Stimulated activated CD4-positive, alpha-beta T cell treated with anti-CD3 and anti-CD28 coated beads, TNF-alpha, amount 100 ng/mL, for 48 hours (primary cell): ENCODE data around the gene CA10.

Source experiments
- DNase-seq, 3 donors: peaks; one replicate each; pipeline ENCODE4 v3.0.0-alpha.2; 2020; ENCODE audit warnings: low read depth in 3 of 3

CA10 gene

DNA sequence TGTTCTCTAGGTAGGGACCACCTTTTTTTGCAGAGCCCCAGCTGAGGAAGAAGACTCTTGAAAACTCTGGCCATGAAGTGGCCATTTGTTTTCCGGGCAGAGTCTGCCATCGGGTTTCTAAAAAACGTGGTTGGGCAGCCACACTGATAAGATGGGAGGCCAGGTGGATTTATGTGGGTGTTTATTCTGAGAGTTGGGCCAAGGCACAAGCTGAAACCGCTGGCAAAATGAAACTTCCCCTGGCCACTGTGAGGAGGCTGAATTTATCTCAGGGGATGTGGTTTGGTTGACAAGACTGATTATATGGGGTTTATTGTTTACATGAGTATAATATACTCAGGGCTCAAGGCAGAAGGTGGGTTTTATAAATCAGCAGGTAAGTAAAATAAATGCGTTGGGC is 476.4 kb downstream of the CA10 start:
- no peak for DNase-seq

DNA sequence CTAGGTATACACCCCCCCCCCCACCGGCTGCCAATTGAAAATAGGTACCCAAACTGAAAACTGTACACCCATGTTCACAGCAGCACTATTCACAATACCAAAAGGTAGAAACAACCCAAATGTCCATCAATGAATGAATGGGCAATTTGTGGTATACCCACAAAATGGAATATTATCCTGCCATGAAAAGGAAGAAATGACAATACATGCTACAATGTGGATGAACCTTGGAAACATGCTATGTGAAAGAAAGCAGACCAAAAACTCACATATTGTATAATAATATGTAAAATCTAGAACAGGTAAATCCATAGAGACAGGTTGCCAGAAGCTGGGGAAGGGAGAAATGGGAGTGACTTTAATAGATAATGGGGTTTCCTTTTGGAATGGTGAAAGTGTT is 480.6 kb downstream of the CA10 start:
- DNase-seq = no peak

DNA sequence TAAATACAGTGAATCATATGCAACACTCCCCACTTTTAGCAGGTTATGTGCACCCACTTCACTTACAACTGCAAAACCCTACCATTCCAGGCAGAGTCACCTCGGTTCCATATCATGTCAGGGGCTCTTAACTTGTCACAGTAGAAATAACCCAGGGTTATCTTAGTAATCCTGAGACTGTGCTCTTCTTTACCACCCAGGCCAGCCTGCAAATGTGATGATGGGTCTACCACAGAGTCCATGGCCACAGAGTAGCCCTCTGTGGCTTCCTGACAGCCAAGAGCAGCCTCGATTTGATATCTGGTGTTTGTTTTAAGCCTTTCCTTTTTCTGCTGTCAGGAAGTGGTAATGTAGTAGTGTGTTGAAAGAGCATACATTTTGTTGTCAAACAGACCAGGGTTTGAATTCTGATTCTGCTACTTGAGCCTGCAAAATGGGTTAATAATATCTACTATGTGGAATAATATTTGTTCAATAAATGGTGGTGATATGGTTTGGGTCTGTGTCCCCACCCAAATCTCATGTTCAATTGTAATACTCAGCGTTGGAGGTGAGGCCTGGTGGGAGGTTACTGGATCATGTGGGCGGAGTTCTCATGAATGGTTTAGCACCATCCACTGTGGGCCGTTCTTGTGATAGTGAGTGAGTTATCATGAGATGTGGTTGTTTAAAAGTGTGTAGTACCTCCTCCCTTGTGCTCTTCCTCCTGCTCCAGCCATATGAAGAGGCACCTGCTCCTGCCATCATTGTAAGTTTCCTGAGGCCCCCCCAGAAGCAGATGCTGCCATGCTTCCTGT is 481.6 kb downstream of the CA10 start:
- no peak for DNase-seq

DNA sequence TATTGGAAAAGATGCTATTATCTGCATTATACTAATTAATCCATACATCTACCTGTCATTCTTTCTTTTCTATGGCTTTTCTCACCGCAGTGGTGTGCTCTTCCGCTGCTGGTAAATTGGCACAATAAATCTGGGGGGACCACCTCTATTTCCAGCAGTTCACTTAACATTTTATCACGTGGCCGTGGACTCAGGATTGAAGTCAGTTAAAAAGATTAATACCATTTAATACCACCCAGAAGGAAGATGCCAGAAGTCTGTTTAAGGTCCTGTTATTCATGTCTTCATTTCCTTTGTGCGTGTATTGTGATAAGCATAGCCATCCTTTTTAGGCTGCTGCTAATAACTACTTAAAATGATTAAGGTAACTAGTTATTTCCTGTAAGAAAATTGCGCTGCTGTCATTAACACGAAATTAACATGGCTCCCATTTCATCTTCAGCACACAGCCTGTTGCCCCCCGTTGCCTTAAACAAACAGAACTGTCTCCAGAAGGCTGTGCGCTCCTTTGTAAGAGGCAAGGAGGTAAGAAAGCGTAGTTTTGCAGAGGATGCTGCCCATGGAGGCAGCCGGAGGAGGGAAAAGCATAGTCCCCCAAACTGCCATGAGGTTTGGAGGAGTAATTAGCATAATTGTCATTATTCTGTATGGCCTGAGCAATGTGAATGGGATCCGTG is 483.8 kb downstream of the CA10 start:
- no peak for DNase-seq

DNA sequence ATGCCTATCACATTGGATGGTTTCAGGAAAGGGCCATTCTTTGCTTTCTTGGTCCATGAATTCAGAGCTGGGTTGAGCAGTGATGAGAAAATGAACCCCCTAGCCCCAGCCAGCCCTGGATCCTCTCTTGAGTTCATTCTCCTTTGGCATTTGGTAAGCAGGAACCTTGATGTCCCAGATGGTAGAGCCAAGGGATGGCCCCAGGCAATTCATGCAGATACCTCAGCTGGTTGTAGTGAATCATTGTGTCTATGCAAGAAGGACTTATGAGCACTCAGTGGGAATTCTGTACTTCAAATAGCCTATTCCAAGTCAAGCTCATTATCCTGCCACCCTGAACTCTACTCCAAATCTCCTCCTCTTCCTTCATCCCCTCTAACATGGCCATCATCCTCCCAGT is 485.4 kb downstream of the CA10 start:
- no peak for DNase-seq

DNA sequence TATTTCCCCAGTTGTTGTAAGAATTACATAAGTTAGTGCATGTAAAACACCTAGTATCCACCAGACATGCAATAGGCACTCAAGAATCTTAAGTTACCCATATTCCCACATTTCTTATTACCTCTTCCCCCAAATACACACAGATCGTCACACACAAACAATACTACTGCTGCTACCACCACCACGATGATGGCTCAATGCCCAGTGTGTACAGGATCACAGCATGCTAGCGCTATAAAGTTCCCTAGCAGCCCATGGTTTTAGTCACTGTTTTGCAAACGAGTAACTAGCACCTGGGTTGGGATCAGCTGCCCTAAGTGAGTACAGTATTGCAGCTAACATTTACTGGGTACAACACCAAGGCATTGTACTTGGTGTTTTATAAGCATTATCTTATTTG is 486.4 kb downstream of the CA10 start:
- no peak for DNase-seq

DNA sequence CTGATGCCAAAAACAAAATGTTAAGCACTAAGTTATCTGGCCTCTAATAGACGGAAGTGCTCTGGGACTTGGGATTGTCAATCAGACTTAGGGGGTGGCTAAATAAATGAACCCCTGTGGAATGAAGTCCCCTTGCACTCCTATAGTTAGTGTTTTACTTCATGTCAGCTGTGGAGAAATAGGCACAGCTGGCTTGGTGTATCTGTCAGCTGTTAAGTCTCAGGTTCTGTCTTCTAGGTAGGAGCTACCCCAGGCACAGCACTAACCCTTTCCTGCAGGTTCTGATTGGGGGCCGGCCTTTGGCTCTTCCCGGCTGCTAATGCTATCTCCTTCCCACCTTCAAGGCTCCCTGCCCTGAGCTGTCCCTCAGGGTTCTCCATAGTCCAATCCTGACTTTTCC is 487.6 kb downstream of the CA10 start:
- DNase-seq = no peak

DNA sequence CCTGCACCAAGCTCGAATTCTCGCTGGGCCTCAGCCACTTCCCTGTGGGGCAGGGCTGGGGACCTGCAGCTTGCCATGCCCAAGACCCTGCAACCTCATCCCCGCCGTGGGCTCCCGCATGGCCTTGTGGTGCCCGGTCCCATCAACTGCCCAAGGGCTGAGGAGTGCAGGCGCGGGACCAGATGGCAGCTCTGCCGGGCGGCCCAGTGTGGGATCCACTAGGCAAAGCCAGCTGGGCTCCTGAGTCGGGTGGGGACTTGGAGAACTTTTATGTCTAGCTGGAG is 489.6 kb downstream of the CA10 start:
- DNase-seq = no peak

DNA sequence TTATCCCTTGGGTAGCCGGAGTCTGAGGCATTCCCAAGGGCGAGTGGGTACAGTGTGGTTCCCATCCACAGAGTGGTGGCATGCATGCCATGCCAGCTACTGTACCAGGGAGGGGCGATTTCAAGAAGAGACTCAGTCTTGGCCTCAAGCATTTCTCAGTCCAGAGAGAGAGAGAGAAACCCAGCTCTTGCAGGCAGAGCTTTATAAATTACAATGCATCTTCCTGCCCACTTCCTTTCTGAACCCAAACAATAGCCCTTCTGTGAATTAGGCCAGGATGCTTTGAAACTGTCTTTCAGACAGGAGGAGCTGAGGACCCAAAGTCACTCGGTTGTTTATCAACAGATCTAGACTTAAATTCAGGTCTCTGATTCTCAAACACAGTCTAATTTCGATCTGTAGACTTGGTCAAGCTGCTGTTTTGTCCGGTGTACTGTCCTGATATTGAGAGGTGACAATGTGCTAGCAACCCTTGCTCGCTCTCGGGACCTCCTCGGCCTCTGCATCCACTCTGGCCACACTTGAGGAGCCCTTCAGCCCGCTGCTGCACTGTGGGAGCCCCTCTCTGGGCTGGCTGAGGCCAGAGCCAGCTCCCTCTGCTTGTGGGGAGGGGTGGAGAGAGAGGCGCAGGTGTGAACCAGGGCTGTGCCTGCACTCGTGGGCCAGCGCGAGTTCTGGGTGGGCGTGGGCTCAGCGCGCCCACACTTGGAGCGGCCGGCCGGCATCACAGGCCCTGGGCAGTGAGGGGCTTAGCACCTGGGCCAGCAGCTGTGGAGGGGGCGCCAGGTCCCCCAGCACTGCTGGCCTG is 490.2 kb downstream of the CA10 start:
- DNase-seq = no peak

DNA sequence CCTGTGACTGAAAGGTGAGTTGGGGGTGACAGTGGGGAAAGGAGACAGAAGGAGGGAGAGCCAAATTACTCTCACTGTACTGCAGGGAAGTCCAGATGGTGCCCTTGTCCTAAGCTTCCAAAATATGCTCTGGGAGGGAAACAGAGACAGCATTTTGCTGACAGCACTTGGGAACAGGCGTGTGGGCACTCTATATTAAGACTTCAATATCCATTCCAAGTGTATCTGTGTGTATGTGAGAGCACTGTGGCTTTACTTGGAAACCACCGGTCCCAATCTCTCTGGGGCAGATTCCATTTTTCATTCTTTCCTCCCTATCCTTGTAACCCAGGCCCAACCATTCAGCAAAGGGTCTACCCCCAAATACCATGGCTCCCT is 490.8 kb downstream of the CA10 start:
- no peak for DNase-seq

DNA sequence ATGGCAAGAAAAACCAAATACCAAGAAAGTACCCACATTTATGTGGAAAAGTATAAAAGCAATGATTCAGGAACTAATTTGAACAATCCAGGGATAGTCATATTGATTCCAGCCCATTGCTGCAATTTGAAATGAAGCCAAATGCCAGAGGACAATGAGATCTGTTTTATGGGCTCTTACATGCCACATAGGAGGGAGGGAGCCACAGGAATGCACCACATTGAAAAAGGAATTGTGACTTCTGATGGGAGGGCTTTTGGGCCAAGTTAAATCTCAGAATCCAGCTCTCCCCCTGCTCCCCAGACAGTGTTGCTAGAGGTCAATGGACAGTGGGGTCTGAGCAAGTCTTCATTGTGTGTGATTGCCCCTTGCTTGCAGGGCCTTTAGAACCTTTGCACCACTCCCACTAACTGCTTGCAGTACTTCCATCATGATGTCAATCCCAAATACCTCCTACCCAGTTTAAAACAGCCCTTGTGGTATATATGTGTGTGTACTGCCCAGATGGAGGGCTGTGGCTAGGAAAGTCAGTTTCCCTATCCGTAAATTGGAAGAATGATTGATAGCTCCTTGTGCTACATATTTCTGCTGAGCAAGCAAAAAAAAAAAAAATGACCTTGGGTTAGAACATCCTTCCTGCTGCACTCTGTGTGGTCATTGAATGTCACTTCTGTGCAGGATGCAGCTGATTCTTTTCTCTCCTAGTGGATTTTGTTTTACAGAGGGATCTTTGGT is 491.4 kb downstream of the CA10 start:
- no peak for DNase-seq

DNA sequence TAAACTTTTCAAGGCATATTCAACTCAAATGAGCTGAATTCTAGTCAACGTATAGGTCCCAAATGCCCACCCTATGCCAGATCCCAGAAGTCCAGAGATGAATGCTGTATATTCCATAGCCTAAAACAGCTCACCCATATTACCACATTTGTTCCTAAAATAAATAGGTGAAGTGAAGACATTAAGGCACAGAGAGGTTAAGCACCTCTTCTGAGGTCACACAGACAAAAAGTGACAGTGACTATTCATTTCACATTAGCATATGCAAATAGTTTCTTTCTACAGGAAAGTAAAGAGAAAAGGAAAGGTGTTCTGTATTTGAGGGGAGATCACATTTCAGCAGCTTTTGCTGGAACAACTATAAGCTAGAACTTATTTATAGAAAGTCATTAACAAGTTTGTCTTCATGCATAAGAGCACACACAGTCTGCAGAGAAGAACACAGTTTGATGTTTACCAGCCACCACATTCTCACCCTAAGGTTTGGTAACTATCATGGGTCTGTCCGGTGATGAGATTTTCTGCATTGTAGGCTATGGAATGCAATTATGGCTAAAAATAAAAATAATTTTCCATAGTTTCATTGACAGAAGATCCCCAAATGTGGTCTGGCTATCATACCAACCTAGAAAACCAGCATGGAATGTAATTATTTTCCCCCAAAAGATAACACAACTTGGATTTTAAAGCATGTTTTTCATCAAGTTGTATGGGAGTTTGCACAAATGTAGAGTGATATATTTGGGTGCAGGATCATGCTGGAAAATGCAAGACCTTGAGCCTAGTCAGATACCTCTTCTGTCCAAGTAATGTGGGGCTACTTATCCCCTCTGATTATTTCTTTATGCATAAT is 496.1 kb downstream of the CA10 start:
- DNase-seq = no peak

DNA sequence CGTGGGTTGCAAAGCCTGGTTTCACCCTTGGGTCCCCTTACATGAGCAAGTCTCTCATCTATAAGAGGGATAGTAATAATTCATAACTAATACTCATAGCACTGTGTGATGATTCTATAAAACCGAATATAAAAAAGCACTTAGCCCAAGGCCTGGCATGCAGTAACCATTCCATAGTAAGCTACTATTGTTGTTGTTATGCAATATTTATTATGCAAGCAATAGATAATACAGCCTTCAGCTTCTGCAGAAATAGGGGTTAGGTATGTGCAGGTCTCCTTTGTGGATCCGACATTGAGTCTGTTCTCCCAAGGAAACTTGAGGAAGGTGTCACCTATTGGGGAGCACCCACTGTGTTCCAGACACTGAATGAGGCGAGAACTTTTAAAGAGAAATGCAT is 497.1 kb downstream of the CA10 start:
- DNase-seq = no peak

DNA sequence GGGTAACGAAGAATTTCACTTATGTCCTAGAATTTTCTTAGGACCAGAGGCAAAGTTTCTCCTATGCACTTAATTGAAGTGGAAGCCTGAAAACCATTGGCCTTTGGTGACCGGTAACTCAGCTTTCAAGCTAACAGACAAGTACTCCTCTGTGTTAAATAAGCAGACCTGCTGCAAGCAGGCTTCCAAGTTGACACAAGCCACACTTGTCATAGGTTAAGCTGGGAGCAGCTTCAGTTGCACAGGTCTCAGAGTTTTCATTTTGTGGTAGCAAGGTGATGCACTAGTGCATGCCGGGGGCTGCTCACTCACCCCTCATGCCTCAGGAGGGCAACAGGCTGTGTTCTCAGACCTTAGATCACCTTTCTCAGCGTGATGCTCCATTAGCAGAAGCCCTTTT is 498.2 kb downstream of the CA10 start:
- DNase-seq = no peak

DNA sequence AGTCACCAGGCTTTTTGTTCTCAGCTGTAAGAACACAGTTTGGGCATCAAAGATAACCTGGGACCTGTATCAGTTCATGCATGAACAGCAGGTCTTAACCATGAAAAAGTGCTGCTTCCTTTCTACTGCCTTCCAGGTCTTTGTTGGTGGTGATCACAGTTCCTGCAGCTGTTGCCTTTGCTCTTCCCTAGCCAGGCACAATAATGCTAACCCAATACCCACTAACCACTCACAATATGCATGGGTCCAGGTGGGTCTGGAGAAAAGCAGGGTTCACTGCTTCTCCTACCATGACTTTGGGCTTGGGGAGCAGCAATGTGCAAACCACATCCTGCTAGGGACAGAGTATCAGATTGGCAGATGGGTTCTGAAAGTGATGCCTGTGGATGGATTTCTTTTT is 501.3 kb downstream of the CA10 start:
- no peak for DNase-seq

DNA sequence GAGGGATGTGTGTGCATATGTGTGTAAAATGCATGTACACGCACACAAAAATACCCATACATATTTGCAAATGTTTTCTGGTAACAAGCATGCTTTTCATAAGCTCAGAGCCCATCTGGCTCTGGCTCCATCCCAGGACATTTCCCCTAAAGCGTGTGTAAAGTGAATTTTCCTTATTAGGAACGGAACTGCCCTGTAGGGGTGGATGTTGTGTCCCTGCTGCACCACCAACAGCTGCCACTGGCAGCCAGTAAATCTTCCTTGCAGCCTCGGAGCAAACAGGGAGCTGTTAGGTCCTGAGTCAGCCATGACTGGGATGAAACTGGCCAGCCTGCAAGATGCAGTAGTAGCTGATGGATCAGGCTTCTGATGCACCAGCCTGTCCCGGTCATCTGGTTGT is 504.6 kb downstream of the CA10 start:
- no peak for DNase-seq

DNA sequence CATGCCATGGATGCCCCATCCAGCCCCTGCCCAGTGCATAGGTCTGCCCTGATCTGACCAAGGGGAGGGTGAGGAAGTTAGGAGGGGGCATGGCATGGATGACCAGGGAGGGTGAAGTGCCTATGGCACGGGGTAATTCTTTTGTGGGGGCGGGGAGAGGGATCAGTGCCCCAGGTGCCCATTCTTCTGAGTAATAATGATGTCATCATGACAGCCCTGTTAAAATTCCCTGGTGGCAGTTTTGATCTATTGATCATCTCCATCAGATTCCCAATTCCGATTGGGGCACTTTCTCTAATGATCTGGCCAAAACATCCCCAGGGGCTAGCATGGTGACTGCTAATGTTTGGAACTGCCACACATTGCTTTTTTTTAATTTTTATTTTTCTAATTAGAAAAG is 506.0 kb downstream of the CA10 start:
- no peak for DNase-seq

DNA sequence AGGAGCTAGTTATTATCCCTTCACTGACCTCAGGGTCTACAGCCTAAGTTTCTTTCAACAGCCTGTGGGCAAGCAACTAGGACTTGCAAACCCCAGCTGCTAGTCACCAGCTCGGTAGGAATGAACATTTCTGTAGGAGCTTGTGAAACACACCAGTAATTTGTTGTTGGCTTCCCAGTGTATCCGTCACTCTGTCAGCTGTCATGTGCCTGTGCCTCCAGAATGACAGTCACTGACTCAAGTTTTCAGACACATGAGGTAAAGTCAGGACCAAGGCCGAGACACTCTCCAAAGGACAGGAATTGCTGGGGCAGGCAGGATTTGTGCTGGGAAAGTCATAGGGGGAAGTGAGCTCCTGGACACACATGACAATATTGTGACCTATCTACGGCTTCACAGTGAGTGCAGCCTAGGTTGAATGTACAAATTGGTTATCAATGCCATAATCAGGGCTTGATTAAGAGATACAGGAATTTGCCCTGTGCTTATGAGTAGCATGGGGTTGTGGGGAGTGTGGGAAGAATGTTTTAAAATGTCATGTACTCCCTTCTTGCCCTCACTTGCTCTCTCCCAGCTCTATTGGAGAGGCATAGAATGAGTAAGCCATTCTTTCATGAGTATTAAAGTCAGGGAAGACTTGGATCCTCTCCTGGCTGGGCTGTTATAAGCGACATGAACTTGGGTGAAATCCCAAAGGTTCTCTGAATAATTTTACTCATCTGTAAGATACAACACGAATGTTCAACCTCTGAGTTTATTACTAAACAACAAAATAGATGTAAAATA is 506.8 kb downstream of the CA10 start:
- DNase-seq = no peak

DNA sequence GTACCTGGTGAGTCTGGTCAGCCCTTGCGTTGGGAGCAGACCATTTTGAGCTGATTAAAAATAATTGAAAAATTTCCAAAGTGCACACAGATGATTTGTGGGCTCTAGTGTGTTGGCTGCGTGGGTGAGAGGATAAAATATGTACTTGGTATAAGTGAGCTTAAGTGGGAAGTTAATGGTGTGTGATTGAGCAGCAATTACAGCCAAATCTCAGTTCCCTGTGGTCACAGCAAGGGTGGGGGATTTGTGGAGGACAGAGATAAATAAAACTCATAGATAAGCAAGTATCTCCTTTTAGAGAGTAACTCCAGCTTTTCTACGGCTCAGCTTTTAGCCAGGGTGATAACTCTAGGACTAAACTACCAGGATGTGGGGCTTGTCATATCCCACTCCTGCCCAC is 507.7 kb downstream of the CA10 start:
- DNase-seq = no peak

DNA sequence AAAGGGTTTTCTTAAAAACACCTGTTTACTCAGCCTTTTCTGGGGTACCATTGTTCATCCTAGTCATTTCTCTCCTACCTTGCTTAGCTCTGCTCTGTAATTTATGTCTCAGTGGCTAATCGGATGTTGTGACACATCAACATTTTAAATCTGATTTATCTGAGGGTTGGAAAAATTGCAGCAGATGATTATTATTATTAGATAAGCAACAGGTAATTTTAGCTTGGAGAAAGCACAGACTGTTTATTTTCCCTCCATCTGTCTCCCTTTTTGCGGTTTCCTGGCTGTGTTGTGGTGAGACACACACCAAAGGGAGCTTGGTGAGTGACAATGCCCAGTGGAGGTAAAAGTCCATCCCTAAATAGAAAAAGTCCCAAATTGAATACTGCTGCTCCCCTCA is 508.3 kb downstream of the CA10 start:
- DNase-seq = no peak

DNA sequence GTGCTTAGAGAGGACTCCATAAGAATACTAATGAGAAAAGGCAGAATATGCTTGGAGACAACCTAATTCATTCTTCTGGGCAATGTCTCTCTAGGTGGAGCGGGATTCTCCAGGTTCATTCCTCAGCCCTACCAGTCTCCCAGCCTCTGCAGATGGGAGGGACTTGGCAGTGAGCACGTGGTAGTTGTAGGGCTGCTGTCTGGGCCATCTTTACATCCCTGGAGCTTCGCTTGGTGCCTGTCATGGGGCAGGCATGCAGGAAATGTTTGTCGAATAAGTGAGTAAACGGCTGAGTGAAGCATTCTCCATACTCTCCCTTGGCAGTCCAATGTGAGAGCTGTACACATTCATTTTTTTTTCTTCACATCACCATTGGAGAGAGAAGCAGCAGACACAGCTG is 510.7 kb downstream of the CA10 start:
- DNase-seq = no peak
